MM.1S (cell line): ENCODE results near the gene RIOK3.

Source experiments
- DNase-seq: peaks from one replicate; pipeline ENCODE4 v3.0.0-alpha.2; 2015
- H2AFZ ChIP-seq: fragments of 300-600 bp; sonication (generic); 2 replicates; pipeline ENCODE4 v1.6.0; 2016; ENCODE audit warnings: antibody characterized with exemption, low read length
- H3F3A ChIP-seq: fragments of 300-600 bp; sonication (generic); 2 replicates; pipeline ENCODE4 v1.6.1; 2016; ENCODE audit warnings: mild to moderate bottlenecking, antibody characterized with exemption, low read length, moderate library complexity, mixed read lengths; ENCODE audit not compliant: insufficient read depth
- H3K27ac ChIP-seq: fragments of 300-600 bp; sonication (generic); 2 replicates; pipeline ENCODE4 v1.5.1; 2016; ENCODE audit warnings: mild to moderate bottlenecking, low read length
- H3K27me3 ChIP-seq: fragments of 300-600 bp; sonication (generic); replicated peaks from 2 replicates; pipeline ENCODE4 v1.6.0; 2016; ENCODE audit warnings: low read length; ENCODE audit not compliant: insufficient read depth
- H3K36me3 ChIP-seq: fragments of 300-600 bp; sonication (generic); replicated peaks from 2 replicates; pipeline ENCODE4 v1.6.1; 2016; ENCODE audit warnings: mild to moderate bottlenecking, low read length, mixed read lengths; ENCODE audit not compliant: insufficient read depth
- H3K4me1 ChIP-seq: fragments of 300-600 bp; sonication (generic); 2 replicates; pipeline ENCODE4 v1.6.1; 2016; ENCODE audit warnings: low read length, mixed read lengths
- H3K4me2 ChIP-seq: fragments of 300-600 bp; sonication (generic); 2 replicates; pipeline ENCODE4 v1.6.0; 2016; ENCODE audit warnings: low read depth, low read length
- H3K4me3 ChIP-seq: fragments of 300-600 bp; sonication (generic); 2 replicates; pipeline ENCODE4 v1.5.1; 2016; ENCODE audit warnings: low read length, mixed read lengths
- H3K79me2 ChIP-seq: fragments of 300-600 bp; sonication (generic); 2 replicates; pipeline ENCODE4 v1.6.1; 2016; ENCODE audit warnings: mixed run types, low read length, mixed read lengths
- H3K9ac ChIP-seq: fragments of 300-600 bp; sonication (generic); 2 replicates; pipeline ENCODE4 v1.6.1; 2016; ENCODE audit warnings: low read length, mixed read lengths
- H3K9me2 ChIP-seq: fragments of 300-600 bp; sonication (generic); replicated peaks from 2 replicates; pipeline ENCODE4 v1.6.1; 2016; ENCODE audit warnings: mild to moderate bottlenecking, low read length, mixed read lengths; ENCODE audit not compliant: insufficient read depth
- H3K9me3 ChIP-seq: fragments of 300-600 bp; sonication (generic); replicated peaks from 2 replicates; pipeline ENCODE4 v1.6.1; 2016; ENCODE audit warnings: mild to moderate bottlenecking, low read length, mixed read lengths; ENCODE audit not compliant: insufficient read depth
- H4K20me1 ChIP-seq: fragments of 300-600 bp; sonication (generic); 2 replicates; pipeline ENCODE4 v1.6.1; 2016; ENCODE audit warnings: mild to moderate bottlenecking, low read length, moderate library complexity, mixed read lengths; ENCODE audit not compliant: insufficient read depth
- CTCF ChIP-seq: fragments of 300-600 bp; sonication (generic); IDR thresholded peaks from 2 replicates; pipeline ENCODE4 v1.5.1; 2016; ENCODE audit warnings: antibody characterized with exemption, low read length, mixed read lengths
- EZH2 ChIP-seq: fragments of 300-600 bp; sonication (generic); optimal IDR thresholded peaks from 2 replicates; pipeline ENCODE3; 2017; ENCODE audit warnings: low read depth, mild to moderate bottlenecking, antibody characterized with exemption, low read length, mixed read lengths
- EZH2phosphoT487 ChIP-seq: fragments of 300-600 bp; sonication (generic); IDR thresholded peaks from 2 replicates; pipeline ENCODE4 v1.6.1; 2018; ENCODE audit warnings: antibody characterized with exemption, low read length

RIOK3 gene

DNA sequence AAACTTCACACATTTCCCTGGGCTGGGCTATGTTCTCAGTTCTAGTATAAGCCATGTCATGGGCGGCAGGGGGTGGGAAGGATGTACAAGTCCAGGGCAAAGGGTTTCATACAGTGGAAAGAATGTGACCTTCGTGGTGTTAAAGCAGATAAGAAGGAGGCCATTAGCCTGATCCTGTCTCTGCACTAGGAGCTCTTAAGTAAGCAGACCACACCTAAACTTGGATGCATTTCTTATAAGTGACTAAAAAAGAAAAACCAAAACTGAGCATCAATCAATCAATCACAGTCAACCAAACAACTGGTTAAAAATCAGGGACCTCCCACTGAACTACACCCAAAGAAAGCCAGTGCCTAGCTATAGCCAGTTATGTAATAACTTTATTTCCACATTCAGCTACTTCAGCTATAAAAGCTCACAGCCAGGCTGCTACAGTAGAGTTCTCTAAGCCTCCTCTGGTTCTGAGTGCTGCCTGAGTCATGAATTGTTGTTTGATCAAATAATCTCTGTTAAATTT lies 46.8 kb upstream of the RIOK3 start:
- TF ChIP-seq EZH2, result no peak
- Histone ChIP-seq H3K9ac (no peak overlapping the region), H3F3A (no peaks in the 10 kb centered on the region), H3K79me2 (no peaks in the 10 kb centered on the region), H4K20me1 (no peaks in the 10 kb centered on the region), H3K4me2 (no peak overlapping the region), H2AFZ (no peak overlapping the region), H3K27ac (no peak overlapping the region), H3K4me1 (no peaks in the 10 kb centered on the region), H3K27me3 (no peaks in the 10 kb centered on the region), H3K4me3 (no peak overlapping the region), H3K9me2 (no peaks in the 10 kb centered on the region), H3K9me3 (no peaks in the 10 kb centered on the region), H3K36me3 (no peaks in the 10 kb centered on the region)
- no peak for DNase-seq

DNA sequence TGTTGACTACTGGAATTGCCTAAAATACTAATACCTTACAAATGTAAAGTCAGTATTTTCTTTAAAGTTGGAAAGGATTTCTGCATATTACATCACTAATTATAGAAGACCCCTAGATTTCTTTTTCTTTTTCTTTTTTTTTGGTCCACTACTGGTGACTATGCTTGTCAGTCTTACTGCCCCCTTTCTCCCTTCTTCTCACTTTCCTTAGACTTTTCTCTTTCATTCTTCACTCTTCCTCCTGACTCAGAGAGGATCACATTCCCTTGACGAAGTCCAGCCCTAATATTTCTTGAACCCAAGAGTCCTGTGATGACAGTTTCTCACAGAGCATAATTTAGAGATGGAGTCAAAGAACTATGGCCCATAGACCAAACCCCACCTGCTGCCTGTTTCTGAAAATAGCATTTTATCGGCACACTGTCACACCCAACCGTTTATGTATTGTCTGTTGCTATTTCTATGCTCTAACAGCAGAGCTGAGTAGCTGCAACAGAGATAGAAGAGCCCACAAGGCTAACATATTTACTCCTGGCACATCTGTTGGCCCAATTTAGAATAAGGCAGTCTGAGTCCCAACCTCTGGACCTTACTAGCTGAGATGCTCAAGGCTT lies 40.6 kb upstream of the RIOK3 start:
- no peaks in the 10 kb centered on the region for H3K27me3 ChIP-seq
- no peaks in the 10 kb centered on the region for H3F3A ChIP-seq
- no peak overlapping the region for H2AFZ ChIP-seq
- H4K20me1 ChIP-seq, result no peaks in the 10 kb centered on the region
- H3K4me3 ChIP-seq, result no peak overlapping the region
- no peaks in the 10 kb centered on the region for H3K36me3 ChIP-seq
- DNase-seq, result peak; percentile 9
- no peak overlapping the region for H3K9ac ChIP-seq
- no peaks in the 10 kb centered on the region for H3K79me2 ChIP-seq
- H3K27ac ChIP-seq, result no peak overlapping the region
- H3K9me2 ChIP-seq, result no peaks in the 10 kb centered on the region
- TF ChIP-seq EZH2phosphoT487 (no peak), CTCF (no peak), EZH2 (no peak)
- no peak overlapping the region for H3K4me2 ChIP-seq
- no peaks in the 10 kb centered on the region for H3K9me3 ChIP-seq
- H3K4me1 ChIP-seq, result no peaks in the 10 kb centered on the region

- Histone ChIP-seq H3K9me3 (no peaks in the 10 kb centered on the region), H3K4me2 (no peak overlapping the region), H3K79me2 (no peaks in the 10 kb centered on the region), H3K4me1 (no peaks in the 10 kb centered on the region), H3K4me3 (no peak overlapping the region), H2AFZ (no peak overlapping the region), H3K9ac (no peak overlapping the region), H3K9me2 (no peaks in the 10 kb centered on the region), H3K27me3 (no peaks in the 10 kb centered on the region), H4K20me1 (no peaks in the 10 kb centered on the region), H3F3A (no peaks in the 10 kb centered on the region), H3K27ac (no peak overlapping the region), H3K36me3 (no peaks in the 10 kb centered on the region)
- no peak for TF ChIP-seq CTCF
- TF ChIP-seq EZH2, result no peak
- TF ChIP-seq EZH2phosphoT487, result no peak
- no peak for DNase-seq
Observed at GRCh38 chr18:23415515-23415914, 37.6 kb upstream of the RIOK3 start.

- H3K9me2 ChIP-seq, result no peaks in the 10 kb centered on the region
- TF ChIP-seq EZH2 (no peak), EZH2phosphoT487 (no peak), CTCF (no peak)
- H3K4me1 ChIP-seq, result no peaks in the 10 kb centered on the region
- H3K27me3 ChIP-seq, result no peaks in the 10 kb centered on the region
- H2AFZ ChIP-seq, result no peak overlapping the region
- no peak overlapping the region for H3K4me3 ChIP-seq
- H3F3A ChIP-seq, result no peaks in the 10 kb centered on the region
- no peak overlapping the region for H3K27ac ChIP-seq
- DNase-seq, result no peak
- H4K20me1 ChIP-seq, result no peaks in the 10 kb centered on the region
- no peak overlapping the region for H3K4me2 ChIP-seq
- no peak overlapping the region for H3K9ac ChIP-seq
- H3K36me3 ChIP-seq, result no peaks in the 10 kb centered on the region
- H3K79me2 ChIP-seq, result no peaks in the 10 kb centered on the region
- H3K9me3 ChIP-seq, result no peaks in the 10 kb centered on the region
Observed at GRCh38 chr18:23416298-23416697, 36.8 kb upstream of the RIOK3 start.
